Activated CD4-positive, alpha-beta T cell treated with anti-CD3 and anti-CD28 coated beads, Interleukin-2, amount 10 ng/mL, durations not matched to agents 7 days and 5 days (primary cell): Measurements from ENCODE around the gene KMT5B. TPM values are rescaled to one million over a fixed set of nuclear protein-coding genes. Genes with fewer than 3 reads are reported as not detected.

Source experiments
- CTCF ChIA-PET: fragments of 350-600 bp; sonication (Branson Sonifier 250); formaldehyde crosslinking; loops from one replicate; lab custom pipeline; 2021; ENCODE audit warnings: antibody characterized with exemption; lab: Charles Lee
- POLR2A ChIA-PET: fragments of 350-600 bp; sonication (Branson Sonifier 250); formaldehyde crosslinking; loops from one replicate; lab custom pipeline; 2021; ENCODE audit warnings: antibody characterized with exemption; lab: Charles Lee
- DNase-seq: peaks from one replicate; pipeline ENCODE4 v3.0.0-alpha.2; 2020
- H3K27ac Mint-ChIP-seq: one replicate; pipeline ENCODE4 v1.8.0; 2021; ENCODE audit warnings: mild to moderate bottlenecking, moderate library complexity, mixed read lengths
- H3K27me3 Mint-ChIP-seq: one replicate; pipeline ENCODE4 v1.8.0; 2021; ENCODE audit warnings: mixed read lengths
- H3K36me3 Mint-ChIP-seq: one replicate; pipeline ENCODE4 v1.8.0; 2021; ENCODE audit warnings: low read depth, mixed read lengths
- H3K4me1 Mint-ChIP-seq: one replicate; pipeline ENCODE4 v1.8.0; 2021; ENCODE audit warnings: mixed read lengths
- H3K4me3 Mint-ChIP-seq: one replicate; pipeline ENCODE4 v1.8.0; 2021; ENCODE audit warnings: mild to moderate bottlenecking, moderate library complexity, mixed read lengths
- H3K9me3 Mint-ChIP-seq: one replicate; pipeline ENCODE4 v1.8.0; 2021; ENCODE audit warnings: mixed read lengths
- total RNA-seq, 2 experiments: library from RNA; stranded (reverse); gene quantifications; one replicate each; pipeline ENCODE4 v1.2.3, GENCODE V29; 2021

The KMT5B gene
- total RNA-seq, 2 experiments from 2014 or later: 28.1 to 28.5 TPM

GRCh38 chr11:68137833-68138232 lies 75.3 kb downstream of the KMT5B start:
- no peak for DNase-seq
- H3K27ac Mint-ChIP-seq: no peak overlapping the region
- POLR2A ChIA-PET: no interaction called here
- H3K4me3 Mint-ChIP-seq: no peak overlapping the region
- H3K4me1 Mint-ChIP-seq: peaks cover 14% of the 10 kb centered on the region
- H3K9me3 Mint-ChIP-seq: peaks cover 11% of the 10 kb centered on the region
- H3K36me3 Mint-ChIP-seq: peaks cover 8% of the 10 kb centered on the region
- peaks cover 10% of the 10 kb centered on the region for H3K27me3 Mint-ChIP-seq
- CTCF ChIA-PET: no interaction called here

- ChIA-PET POLR2A (no interaction called here), CTCF (interaction anchor here (0.9 kb wide), 1 partner anchor 28 kb away, joined by 3 read pairs; no protein-coding TSS in a partner anchor)
- Mint-ChIP-seq H3K9me3 (peaks cover 19% of the 10 kb centered on the region), H3K36me3 (peaks cover 15% of the 10 kb centered on the region), H3K27ac (no peak overlapping the region), H3K4me1 (peaks cover 6% of the 10 kb centered on the region), H3K4me3 (no peak overlapping the region), H3K27me3 (peaks cover 10% of the 10 kb centered on the region)
- DNase-seq: no peak
Measured at GRCh38 chr11:68136866-68137265, 76.2 kb downstream of the KMT5B start.

- Mint-ChIP-seq H3K36me3 (peaks cover 17% of the 10 kb centered on the region), H3K27me3 (peaks cover 8% of the 10 kb centered on the region), H3K4me1 (no peaks in the 10 kb centered on the region), H3K9me3 (peaks cover 20% of the 10 kb centered on the region), H3K27ac (no peak overlapping the region), H3K4me3 (no peak overlapping the region)
- POLR2A ChIA-PET: no interaction called here
- CTCF ChIA-PET: no interaction called here
- no peak for DNase-seq
Measured at GRCh38 chr11:68135161-68135560, 77.9 kb downstream of the KMT5B start.

- H3K36me3 Mint-ChIP-seq: peaks cover 17% of the 10 kb centered on the region
- H3K27me3 Mint-ChIP-seq: peaks cover 19% of the 10 kb centered on the region
- H3K4me3 Mint-ChIP-seq: no peak overlapping the region
- no peaks in the 10 kb centered on the region for H3K4me1 Mint-ChIP-seq
- no peak for DNase-seq
- ChIA-PET POLR2A (no interaction called here), CTCF (interaction anchor here (0.6 to 0.7 kb wide), 2 partner anchors 27 to 1024 kb away, joined by 3 to 4 read pairs; no protein-coding TSS in a partner anchor)
- no peak overlapping the region for H3K27ac Mint-ChIP-seq
- H3K9me3 Mint-ChIP-seq: peaks cover 25% of the 10 kb centered on the region
Measured at GRCh38 chr11:68133761-68134160, 79.3 kb downstream of the KMT5B start.

GRCh38 chr11:68130121-68130520 lies 83.0 kb downstream of the KMT5B start:
- H3K4me3 Mint-ChIP-seq: no peak overlapping the region
- CTCF ChIA-PET: no interaction called here

GRCh38 chr11:68128682-68129327 lies 84.3 kb downstream of the KMT5B start:
- Mint-ChIP-seq H3K4me3 (no peak overlapping the region), H3K36me3 (peaks cover 9% of the 10 kb centered on the region), H3K9me3 (peaks cover 16% of the 10 kb centered on the region), H3K4me1 (no peaks in the 10 kb centered on the region), H3K27ac (no peak overlapping the region), H3K27me3 (peaks cover 18% of the 10 kb centered on the region)
- POLR2A ChIA-PET: no interaction called here
- DNase-seq: no peak
- CTCF ChIA-PET: no interaction called here

More at GRCh38 chr11:68130121-68130520, 83.0 kb downstream of the KMT5B start:
- no peaks in the 10 kb centered on the region for H3K4me1 Mint-ChIP-seq
- POLR2A ChIA-PET: no interaction called here
- peaks cover 24% of the 10 kb centered on the region for H3K9me3 Mint-ChIP-seq
- DNase-seq: no peak
- peaks cover 18% of the 10 kb centered on the region for H3K27me3 Mint-ChIP-seq
- H3K27ac Mint-ChIP-seq: no peak overlapping the region
- peaks cover 13% of the 10 kb centered on the region for H3K36me3 Mint-ChIP-seq

GRCh38 chr11:68127714-68128681 lies 85.1 kb downstream of the KMT5B start:
- Mint-ChIP-seq H3K36me3 (peaks cover 9% of the 10 kb centered on the region), H3K4me3 (no peak overlapping the region), H3K9me3 (peaks cover 14% of the 10 kb centered on the region), H3K27ac (no peak overlapping the region), H3K27me3 (peaks cover 18% of the 10 kb centered on the region), H3K4me1 (peaks cover under 1% of the 10 kb centered on the region)
- no peak for DNase-seq
- ChIA-PET POLR2A (interaction anchor here (0.6 kb wide), 1 partner anchor 243 kb away, joined by 5 read pairs; no protein-coding TSS in a partner anchor), CTCF (no interaction called here)

GRCh38 chr11:68125164-68125563 lies 87.9 kb downstream of the KMT5B start:
- no peak for DNase-seq
- H3K27ac Mint-ChIP-seq: no peak overlapping the region
- no peaks in the 10 kb centered on the region for H3K36me3 Mint-ChIP-seq
- POLR2A ChIA-PET: no interaction called here
- peaks cover 12% of the 10 kb centered on the region for H3K4me1 Mint-ChIP-seq
- H3K9me3 Mint-ChIP-seq: peaks cover 4% of the 10 kb centered on the region
- no peak overlapping the region for H3K4me3 Mint-ChIP-seq
- H3K27me3 Mint-ChIP-seq: peaks cover 18% of the 10 kb centered on the region
- CTCF ChIA-PET: no interaction called here

- H3K27ac Mint-ChIP-seq: no peak overlapping the region
- DNase-seq: no peak
- H3K4me1 Mint-ChIP-seq: peaks cover 21% of the 10 kb centered on the region
- ChIA-PET CTCF (no interaction called here), POLR2A (no interaction called here)
- peaks cover 5% of the 10 kb centered on the region for H3K27me3 Mint-ChIP-seq
- no peaks in the 10 kb centered on the region for H3K36me3 Mint-ChIP-seq
- no peak overlapping the region for H3K4me3 Mint-ChIP-seq
- no peaks in the 10 kb centered on the region for H3K9me3 Mint-ChIP-seq
Measured at GRCh38 chr11:68122936-68123539, 90.1 kb downstream of the KMT5B start.

GRCh38 chr11:68121067-68121899 lies 91.8 kb downstream of the KMT5B start, which contains the start of gene CHKA:
TSS of gene CHKA (minus strand) at chr11:68121388. CDS start at chr11:68121177, 211 bp downstream.
- CTCF ChIA-PET: interaction anchor here (0.6 kb wide), 1 partner anchor 89 kb away, joined by 3 read pairs; no protein-coding TSS in a partner anchor

GRCh38 chr11:68120273-68121066 lies 92.6 kb downstream of the KMT5B start:
- ChIA-PET CTCF (interaction anchor here (0.6 to 0.7 kb wide), 2 partner anchors 998 to 1555 kb away, joined by 3 read pairs; no protein-coding TSS in a partner anchor), POLR2A (no interaction called here)
- Mint-ChIP-seq H3K27ac (peak overlapping the region; percentile 80), H3K4me1 (peaks cover 21% of the 10 kb centered on the region), H3K27me3 (no peaks in the 10 kb centered on the region), H3K36me3 (no peaks in the 10 kb centered on the region), H3K4me3 (peak overlapping the region; percentile 77), H3K9me3 (no peaks in the 10 kb centered on the region)
- DNase-seq: peak; percentile 56

More at GRCh38 chr11:68121067-68121899, 91.8 kb downstream of the KMT5B start, which contains the start of gene CHKA:
- POLR2A ChIA-PET: no interaction called here
- Mint-ChIP-seq H3K27ac (peak within 1 kb of the TSS; percentile 83), H3K27me3 (no peaks in the 10 kb centered on the region), H3K4me1 (peaks cover 21% of the 10 kb centered on the region), H3K36me3 (no peaks in the 10 kb centered on the region), H3K9me3 (no peaks in the 10 kb centered on the region), H3K4me3 (peak within 1 kb of the TSS; percentile 77)
- DNase-seq: peak; percentile 82
